ENCODE measurements around the gene EVPLL. TPM values are rescaled to one million over a fixed set of nuclear protein-coding genes. Genes with fewer than 3 reads are reported as not detected.

Gene EVPLL
- total and polyA plus RNA-seq, 9 of the 15 experiments (the other 6 are each of a cell fraction or from before 2014, with no cell fraction given) = not detected

DNA sequence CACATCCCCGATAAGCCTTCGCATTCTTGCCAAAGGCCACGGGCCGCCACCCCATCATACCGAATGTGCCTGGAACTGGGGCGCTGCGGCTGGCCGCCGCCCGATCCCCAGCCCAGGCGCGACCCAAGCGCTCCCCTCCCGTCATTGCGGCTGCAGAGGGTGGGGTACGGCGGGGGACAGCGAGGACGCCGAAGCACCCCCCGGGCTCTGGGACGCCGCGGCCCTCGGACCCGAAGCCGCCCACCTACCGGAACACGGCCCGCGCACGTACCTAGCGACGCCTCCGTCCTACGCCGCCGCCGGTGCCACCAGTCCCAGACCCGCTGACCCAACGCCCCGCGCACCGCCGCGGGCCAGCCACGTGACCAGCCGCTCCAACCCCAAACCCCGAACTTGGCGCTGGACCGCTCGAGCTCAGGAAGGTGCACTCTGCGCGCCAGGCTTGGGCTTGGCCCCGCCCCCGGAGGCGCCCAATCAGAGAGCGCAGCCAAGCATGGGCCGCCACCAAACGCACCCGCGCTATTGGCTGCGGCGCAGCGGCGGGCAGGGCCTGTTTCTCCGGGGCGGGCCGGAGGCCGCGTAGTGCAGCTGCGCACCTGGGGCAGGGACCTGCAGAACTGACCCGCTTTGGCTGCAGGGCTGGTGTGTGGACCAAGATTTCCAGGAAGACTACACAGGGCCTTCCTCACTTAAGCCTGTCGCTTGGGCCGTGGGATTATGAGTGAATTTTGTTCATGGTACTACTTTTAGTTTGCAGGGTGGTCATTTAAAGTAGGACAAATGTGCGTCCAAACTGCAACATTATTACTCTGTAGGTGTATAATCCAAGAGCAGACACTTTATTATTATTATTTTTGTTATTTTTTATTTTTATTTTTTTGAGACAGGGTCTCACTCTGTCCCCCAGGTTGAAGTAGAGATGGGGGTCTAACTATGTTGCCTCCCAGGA, 14.2 kb upstream of the EVPLL start, which contains the start of gene SHMT1 (continued):
- TF ChIP-seq, protein P1, sequence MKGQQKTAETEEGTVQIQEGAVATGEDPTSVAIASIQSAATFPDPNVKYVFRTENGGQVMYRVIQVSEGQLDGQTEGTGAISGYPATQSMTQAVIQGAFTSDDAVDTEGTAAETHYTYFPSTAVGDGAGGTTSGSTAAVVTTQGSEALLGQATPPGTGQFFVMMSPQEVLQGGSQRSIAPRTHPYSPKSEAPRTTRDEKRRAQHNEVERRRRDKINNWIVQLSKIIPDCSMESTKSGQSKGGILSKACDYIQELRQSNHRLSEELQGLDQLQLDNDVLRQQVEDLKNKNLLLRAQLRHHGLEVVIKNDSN (CRISPR knock-in tag; IDR thresholded peaks at IDR 0.05) = peak; percentile 95
- TF ChIP-seq, protein P2, sequence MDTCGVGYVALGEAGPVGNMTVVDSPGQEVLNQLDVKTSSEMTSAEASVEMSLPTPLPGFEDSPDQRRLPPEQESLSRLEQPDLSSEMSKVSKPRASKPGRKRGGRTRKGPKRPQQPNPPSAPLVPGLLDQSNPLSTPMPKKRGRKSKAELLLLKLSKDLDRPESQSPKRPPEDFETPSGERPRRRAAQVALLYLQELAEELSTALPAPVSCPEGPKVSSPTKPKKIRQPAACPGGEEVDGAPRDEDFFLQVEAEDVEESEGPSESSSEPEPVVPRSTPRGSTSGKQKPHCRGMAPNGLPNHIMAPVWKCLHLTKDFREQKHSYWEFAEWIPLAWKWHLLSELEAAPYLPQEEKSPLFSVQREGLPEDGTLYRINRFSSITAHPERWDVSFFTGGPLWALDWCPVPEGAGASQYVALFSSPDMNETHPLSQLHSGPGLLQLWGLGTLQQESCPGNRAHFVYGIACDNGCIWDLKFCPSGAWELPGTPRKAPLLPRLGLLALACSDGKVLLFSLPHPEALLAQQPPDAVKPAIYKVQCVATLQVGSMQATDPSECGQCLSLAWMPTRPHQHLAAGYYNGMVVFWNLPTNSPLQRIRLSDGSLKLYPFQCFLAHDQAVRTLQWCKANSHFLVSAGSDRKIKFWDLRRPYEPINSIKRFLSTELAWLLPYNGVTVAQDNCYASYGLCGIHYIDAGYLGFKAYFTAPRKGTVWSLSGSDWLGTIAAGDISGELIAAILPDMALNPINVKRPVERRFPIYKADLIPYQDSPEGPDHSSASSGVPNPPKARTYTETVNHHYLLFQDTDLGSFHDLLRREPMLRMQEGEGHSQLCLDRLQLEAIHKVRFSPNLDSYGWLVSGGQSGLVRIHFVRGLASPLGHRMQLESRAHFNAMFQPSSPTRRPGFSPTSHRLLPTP (IDR thresholded peaks at IDR 0.05; ENCODE audit: borderline replicate concordance, extremely low read depth, insufficient read length) = no peak
- TF ChIP-seq RFX7 (CRISPR knock-in tag; IDR thresholded peaks at IDR 0.05) (no peak), ZC3H11A (IDR thresholded peaks at IDR 0.05; ENCODE audit: low read depth, low read length) (no peak), SNIP1 (IDR thresholded peaks at IDR 0.05; ENCODE audit: low read depth) (no peak), HDAC1 (IDR thresholded peaks at IDR 0.05) (peak in 1 of 2 experiments; percentile 66; a peak in 1 of 4 replicates), PPARD (CRISPR knock-in tag; IDR thresholded peaks at IDR 0.05) (no peak), SMARCA4 (IDR thresholded peaks at IDR 0.05) (no peak), POLR3A (IDR thresholded peaks at IDR 0.05; ENCODE audit: borderline replicate concordance, extremely low read depth, insufficient read depth, insufficient read length) (no peak), BCL6 (CRISPR knock-in tag; IDR thresholded peaks at IDR 0.05) (no peak), RBM25 (IDR thresholded peaks at IDR 0.05; ENCODE audit: low read depth, low read length, severe bottlenecking) (peak; percentile 96), CEBPG (CRISPR knock-in tag; IDR thresholded peaks at IDR 0.05) (no peak), CEBPG (tag; conservative IDR thresholded peaks at IDR 0.05 in 1 of 2, IDR thresholded peaks at IDR 0.05 in 1 of 2) (no peak), HDAC6 (IDR thresholded peaks at IDR 0.05; ENCODE audit: low read depth, low read length) (no peak), CBFB (CRISPR knock-in tag; IDR thresholded peaks at IDR 0.05) (no peak), ZBTB17 (CRISPR knock-in tag; IDR thresholded peaks at IDR 0.05) (no peak), ZNF3 (CRISPR knock-in tag; IDR thresholded peaks at IDR 0.05) (no peak)
- TF ChIP-seq, protein P3, sequence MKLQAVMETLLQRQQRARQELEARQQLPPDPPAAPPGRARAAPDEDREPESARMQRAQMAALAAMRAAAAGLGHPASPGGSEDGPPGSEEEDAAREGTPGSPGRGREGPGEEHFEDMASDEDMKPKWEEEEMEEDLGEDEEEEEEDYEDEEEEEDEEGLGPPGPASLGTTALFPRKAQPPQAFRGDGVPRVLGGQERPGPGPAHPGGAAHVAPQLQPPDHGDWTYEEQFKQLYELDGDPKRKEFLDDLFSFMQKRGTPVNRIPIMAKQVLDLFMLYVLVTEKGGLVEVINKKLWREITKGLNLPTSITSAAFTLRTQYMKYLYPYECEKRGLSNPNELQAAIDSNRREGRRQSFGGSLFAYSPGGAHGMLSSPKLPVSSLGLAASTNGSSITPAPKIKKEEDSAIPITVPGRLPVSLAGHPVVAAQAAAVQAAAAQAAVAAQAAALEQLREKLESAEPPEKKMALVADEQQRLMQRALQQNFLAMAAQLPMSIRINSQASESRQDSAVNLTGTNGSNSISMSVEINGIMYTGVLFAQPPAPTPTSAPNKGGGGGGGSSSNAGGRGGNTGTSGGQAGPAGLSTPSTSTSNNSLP (IDR thresholded peaks at IDR 0.05; ENCODE audit: borderline replicate concordance, low read depth, low read length) = no peak
- TF ChIP-seq, protein P4, sequence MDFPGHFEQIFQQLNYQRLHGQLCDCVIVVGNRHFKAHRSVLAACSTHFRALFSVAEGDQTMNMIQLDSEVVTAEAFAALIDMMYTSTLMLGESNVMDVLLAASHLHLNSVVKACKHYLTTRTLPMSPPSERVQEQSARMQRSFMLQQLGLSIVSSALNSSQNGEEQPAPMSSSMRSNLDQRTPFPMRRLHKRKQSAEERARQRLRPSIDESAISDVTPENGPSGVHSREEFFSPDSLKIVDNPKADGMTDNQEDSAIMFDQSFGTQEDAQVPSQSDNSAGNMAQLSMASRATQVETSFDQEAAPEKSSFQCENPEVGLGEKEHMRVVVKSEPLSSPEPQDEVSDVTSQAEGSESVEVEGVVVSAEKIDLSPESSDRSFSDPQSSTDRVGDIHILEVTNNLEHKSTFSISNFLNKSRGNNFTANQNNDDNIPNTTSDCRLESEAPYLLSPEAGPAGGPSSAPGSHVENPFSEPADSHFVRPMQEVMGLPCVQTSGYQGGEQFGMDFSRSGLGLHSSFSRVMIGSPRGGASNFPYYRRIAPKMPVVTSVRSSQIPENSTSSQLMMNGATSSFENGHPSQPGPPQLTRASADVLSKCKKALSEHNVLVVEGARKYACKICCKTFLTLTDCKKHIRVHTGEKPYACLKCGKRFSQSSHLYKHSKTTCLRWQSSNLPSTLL (IDR thresholded peaks at IDR 0.05) = no peak
- TF ChIP-seq, protein P5, sequence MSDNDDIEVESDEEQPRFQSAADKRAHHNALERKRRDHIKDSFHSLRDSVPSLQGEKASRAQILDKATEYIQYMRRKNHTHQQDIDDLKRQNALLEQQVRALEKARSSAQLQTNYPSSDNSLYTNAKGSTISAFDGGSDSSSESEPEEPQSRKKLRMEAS (CRISPR knock-in tag; IDR thresholded peaks at IDR 0.05) = peak; percentile 67

Data from K562 (cell line).